K562 (cell line): ENCODE results near the gene SERPINE1. TPM values are rescaled to one million over a fixed set of nuclear protein-coding genes. Genes with fewer than 3 reads are reported as not detected.

Experiments
- ATAC-seq: fragments of 200-7000 bp; cut with Tn5 transposase; 3 replicates; pipeline ENCODE4 v1.9.1; 2020; ENCODE audit warnings: moderate library complexity
- BruUV-seq: library from RNA; stranded (reverse); fragments of 400-500 nt; replicated peaks from 2 replicates; lab custom pipeline; 2021; lab: Mats Ljungman, UMichigan
- CTCF ChIA-PET: fragments of 300-600 bp; formaldehyde crosslinking; extraction: SDS; loops from one replicate; lab custom pipeline; 2021; ENCODE audit warnings: low intra/inter-chr PET ratio; lab: Yijun Ruan, JAX
- POLR2A ChIA-PET: fragments of 300-600, 350-650 bp; sonication (Branson Sonifier 250); formaldehyde crosslinking; extraction: SDS; loops from one replicate; lab custom pipeline; 2021; ENCODE audit warnings: antibody characterized with exemption, inconsistent platforms; lab: Yijun Ruan, JAX
- DNase-seq, 4 experiments: peaks; one replicate each; pipeline versions ENCODE4 v3.0.0 to v3.0.0-alpha.2; 2011 to 2018; ENCODE audit warnings: low spot score in 3 of 4, mixed read lengths in 3 of 4; ENCODE audit errors: extremely low read depth in 1 of 4
- FAIRE-seq: peaks from 2 replicates; lab custom pipeline; 2011; peaks lifted over from hg19 to GRCh38; lab: Jason Lieb, UNC
- H2AFZ ChIP-seq: 2 replicates; pipeline ENCODE4 v1.6.0; 2011; ENCODE audit warnings: low read depth, low read length, control low read depth, inconsistent platforms
- H3K27ac ChIP-seq: fragments of 200-600 bp; 3 replicates; pipeline ENCODE4 v1.8.0; 2011; ENCODE audit warnings: low read depth, mild to moderate bottlenecking, control low read depth, inconsistent platforms, low read length, moderate library complexity, mixed read lengths; ENCODE audit errors: extremely low read depth
- H3K27me3 ChIP-seq, 2 experiments: fragments of 300-600 bp in 1 of 2; 2 replicates in 1 of 2; 3 replicates in 1 of 2; pipeline versions ENCODE4 v1.6.0 to v1.8.0; 2011; ENCODE audit warnings: inconsistent platforms in 2 of 2, low read length in 2 of 2, mild to moderate bottlenecking in 1 of 2, mixed read lengths in 1 of 2, moderate library complexity in 1 of 2; ENCODE audit not compliant: control insufficient read depth in 2 of 2, insufficient read depth in 2 of 2
- H3K36me3 ChIP-seq: fragments of 300-600 bp; 3 replicates; pipeline ENCODE4 v1.8.0; 2011; ENCODE audit warnings: mild to moderate bottlenecking, low read length, inconsistent platforms; ENCODE audit not compliant: control insufficient read depth, insufficient read depth
- H3K4me1 ChIP-seq, 2 experiments: fragments of 200-600 bp in 1 of 2; replicated peaks in 1 of 2; 2 replicates in 1 of 2; 3 replicates in 1 of 2; pipeline versions ENCODE4 v1.5.1 to v1.8.0; 2011; ENCODE audit warnings: inconsistent platforms in 2 of 2, low read length in 2 of 2, mild to moderate bottlenecking in 1 of 2, mixed read lengths in 1 of 2, moderate library complexity in 1 of 2; ENCODE audit not compliant: control insufficient read depth in 2 of 2, insufficient read depth in 2 of 2
- H3K4me2 ChIP-seq: 2 replicates; pipeline ENCODE4 v1.6.1; 2011; ENCODE audit warnings: low read length, control low read depth, inconsistent platforms, mixed read lengths; ENCODE audit not compliant: insufficient read depth
- H3K4me3 ChIP-seq: fragments of 200-600 bp; sonication (generic), shearing (Covaris generic); 2 replicates; pipeline ENCODE4 v1.5.1; 2016; ENCODE audit warnings: control low read depth, inconsistent platforms
- H3K79me2 ChIP-seq: fragments of 200-600 bp; 3 replicates; pipeline ENCODE4 v1.8.0; 2011; ENCODE audit warnings: low read length, inconsistent platforms; ENCODE audit not compliant: control insufficient read depth, insufficient read depth
- H3K9ac ChIP-seq, 2 experiments: 2 replicates each; pipeline versions ENCODE4 v1.6.0 to v1.6.1; 2011; ENCODE audit warnings: low read depth in 2 of 2, low read length in 2 of 2, control low read depth in 1 of 2, inconsistent platforms in 1 of 2, mild to moderate bottlenecking in 1 of 2, mixed read lengths in 1 of 2; ENCODE audit not compliant: insufficient read depth in 1 of 2
- H3K9me1 ChIP-seq: one replicate; pipeline ENCODE4 v1.6.0; 2011; ENCODE audit warnings: inconsistent platforms, mild to moderate bottlenecking, low read length, moderate library complexity; ENCODE audit not compliant: control insufficient read depth, insufficient read depth
- H3K9me3 ChIP-seq: replicated peaks from 2 replicates; pipeline ENCODE4 v1.5.1; 2011; ENCODE audit warnings: low read depth, low read length, inconsistent platforms; ENCODE audit not compliant: control insufficient read depth, insufficient read depth
- H4K20me1 ChIP-seq: replicated peaks from 2 replicates; pipeline ENCODE4 v1.6.1; 2011; ENCODE audit warnings: low read length, inconsistent platforms, mixed read lengths; ENCODE audit not compliant: control insufficient read depth, insufficient read depth
- CBX5 ChIP-seq: IDR thresholded peaks from 2 replicates; pipeline ENCODE4 v1.6.1; 2014; ENCODE audit warnings: low read depth, borderline replicate concordance
- CTBP1 ChIP-seq: fragments of 450-650 bp; IDR thresholded peaks from 2 replicates; pipeline ENCODE4 v1.6.1; 2016; ENCODE audit warnings: borderline replicate concordance
- ESRRA ChIP-seq: fragments of 450-650 bp; IDR thresholded peaks from 2 replicates; pipeline ENCODE4 v1.6.1; 2014; ENCODE audit warnings: low read depth, mild to moderate bottlenecking, moderate library complexity, borderline replicate concordance
- KDM4B ChIP-seq, 2 experiments: fragments of 450-650 bp in 1 of 2; sonication (generic) in 1 of 2; IDR thresholded peaks; 2 replicates each; pipeline ENCODE4 v1.6.1; 2016 to 2017; ENCODE audit warnings: borderline replicate concordance in 2 of 2, antibody characterized with exemption in 1 of 2, low read depth in 1 of 2, mild to moderate bottlenecking in 1 of 2
- MAFF ChIP-seq: IDR thresholded peaks from 2 replicates; pipeline ENCODE4 v1.6.1; 2012; ENCODE audit warnings: low read length, improper control_type of control experiment
- OTX1 ChIP-seq: fragments of 450-650 bp; formaldehyde crosslinking; IDR thresholded peaks from 2 replicates; pipeline ENCODE4 v1.4.0; 2022; ENCODE audit warnings: mild to moderate bottlenecking
- ZNF551 ChIP-seq: fragments of 250-450 bp; sonication (Bioruptor Pico); IDR thresholded peaks from 2 replicates; pipeline ENCODE4 v1.5.0; 2021; ENCODE audit warnings: mild to moderate bottlenecking, moderate library complexity
- in situ Hi-C: fragments of 300-500 bp; cut with MboI; formaldehyde crosslinking; loops from 4 replicates; pipeline ENCODE4 v1.15.0; 2018; ENCODE audit warnings: inconsistent platforms, mixed read lengths
- intact Hi-C: fragments of 100-400 bp; cut with micrococcal nuclease; formaldehyde crosslinking; loops from 2 replicates; pipeline ENCODE4 v1.14.2; 2022
- polyA plus RNA-seq, 8 experiments: library from polyadenylated mRNA; depleted of rRNA in 4 of 8; stranded (reverse) in 5 of 8; unstranded in 3 of 8; fragments of >200 nt; fragmentation: Nextera tagmentation in 2 of 8; fragmentation: Illumina TruSeq in 1 of 8; extraction: Ambion mirVana in 2 of 8; extraction: Trizol in 1 of 8; gene quantifications; 2 replicates each; pipeline versions ENCODE4 v1.2.1 to v1.2.3, GENCODE V29; 2011 to 2014; ENCODE audit warnings: inconsistent platforms in 1 of 8, missing spikeins in 1 of 8
- total RNA-seq, 7 experiments: library from RNA; depleted of rRNA in 6 of 7; stranded (reverse); fragments of >200 nt in 6 of 7; fragmentation: Illumina TruSeq in 2 of 7; extraction: Trizol in 2 of 7; gene quantifications; 2 replicates each; pipeline versions ENCODE4 v1.2.1 to v1.2.3, GENCODE V29; 2011 to 2021; ENCODE audit warnings: low replicate concordance in 1 of 7
- TF ChIP-seq, protein P1 (sequence below): fragments of 450-650 bp; IDR thresholded peaks from 2 replicates; pipeline ENCODE4 v1.6.1; 2016; ENCODE audit warnings: antibody characterized with exemption
- TF ChIP-seq, protein P2 (sequence below): fragments of 250-450 bp; sonication (Bioruptor Pico); IDR thresholded peaks from 2 replicates; pipeline ENCODE4 v1.5.0; 2020; ENCODE audit warnings: mild to moderate bottlenecking
- TF ChIP-seq, protein P3 (sequence below), 2 experiments: fragments of 150-350 bp in 1 of 2; IDR thresholded peaks; 2 replicates each; pipeline ENCODE4 v1.6.1; 2012 to 2016; ENCODE audit warnings: low read depth in 2 of 2, low read length in 2 of 2, mild to moderate bottlenecking in 1 of 2, moderate library complexity in 1 of 2
- TF ChIP-seq, protein P4 (sequence below): IDR thresholded peaks from 2 replicates; pipeline ENCODE4 v1.6.1; 2011; ENCODE audit not compliant: insufficient read length; ENCODE audit errors: extremely low read depth
- TF ChIP-seq, protein P5 (sequence below): IDR thresholded peaks from 3 replicates; pipeline ENCODE4 v1.6.1; 2011; ENCODE audit warnings: borderline replicate concordance, mild to moderate bottlenecking; ENCODE audit not compliant: insufficient read length, insufficient read depth

The SERPINE1 gene
- total and polyA plus RNA-seq, 9 of the 15 experiments (the other 6 are each of a cell fraction or from before 2014, with no cell fraction given): 0.22 to 4.8 (median 0.91) TPM

DNA sequence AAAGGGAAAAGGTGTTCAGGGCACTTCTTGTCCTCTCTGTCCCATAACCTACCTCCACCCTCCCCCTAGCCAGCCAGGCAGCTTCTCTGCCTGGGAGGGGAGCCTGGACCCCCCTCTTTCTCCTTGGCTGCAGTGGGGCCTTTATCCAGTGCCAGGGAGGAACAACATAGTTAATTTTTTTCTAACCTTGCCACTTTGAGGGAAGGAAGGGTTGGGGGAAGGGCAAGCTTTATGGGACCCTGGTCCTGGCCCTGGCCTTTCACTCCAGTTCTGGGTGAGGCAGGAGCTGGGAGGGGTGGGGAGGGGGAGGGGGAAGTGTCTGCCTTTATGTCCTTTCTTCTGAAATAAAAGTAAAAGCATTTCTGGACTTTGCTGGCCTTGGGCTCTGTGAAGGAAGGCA is 34.0 kb downstream of the SERPINE1 start:
- FAIRE-seq (no peak), ATAC-seq (no peak), DNase-seq (no peak)
- CTCF ChIA-PET: no interaction called here
- POLR2A ChIA-PET: interaction anchor here (0.6 kb wide), 1 partner anchor 13 kb away, joined by 4 read pairs; no protein-coding TSS in a partner anchor
- Histone ChIP-seq H3K27me3 (peaks cover 3 to 15% of the 10 kb centered on the region in 2 experiments; a peak in 2 of 5 replicates), H3K9me1 (no peaks in the 10 kb centered on the region), H3K27ac (no peak overlapping the region), H2AFZ (no peak overlapping the region), H3K4me1 (peaks cover 26 to 60% of the 10 kb centered on the region in 2 experiments), H4K20me1 (peaks cover 12% of the 10 kb centered on the region), H3K9ac (no peak overlapping the region), H3K4me2 (no peak overlapping the region), H3K79me2 (no peaks in the 10 kb centered on the region), H3K36me3 (peaks cover 44% of the 10 kb centered on the region; the same call in 2 of the 3 replicates), H3K9me3 (no peaks in the 10 kb centered on the region), H3K4me3 (no peak overlapping the region)
- BruUV-seq: no TSS peak
- intact Hi-C loops (no loop called here), in situ Hi-C loops (no loop called here)
- TF ChIP-seq, protein P1, sequence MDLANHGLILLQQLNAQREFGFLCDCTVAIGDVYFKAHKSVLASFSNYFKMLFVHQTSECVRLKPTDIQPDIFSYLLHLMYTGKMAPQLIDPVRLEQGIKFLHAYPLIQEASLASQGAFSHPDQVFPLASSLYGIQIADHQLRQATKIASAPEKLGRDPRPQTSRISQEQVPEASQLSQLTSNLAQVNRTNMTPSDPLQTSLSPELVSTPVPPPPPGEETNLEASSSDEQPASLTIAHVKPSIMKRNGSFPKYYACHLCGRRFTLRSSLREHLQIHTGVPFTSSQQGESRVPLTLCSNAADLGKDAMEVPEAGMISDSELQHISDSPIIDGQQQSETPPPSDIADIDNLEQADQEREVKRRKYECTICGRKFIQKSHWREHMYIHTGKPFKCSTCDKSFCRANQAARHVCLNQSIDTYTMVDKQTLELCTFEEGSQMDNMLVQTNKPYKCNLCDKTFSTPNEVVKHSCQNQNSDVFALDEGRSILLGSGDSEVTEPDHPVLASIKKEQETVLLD: no peak
- TF ChIP-seq MAFF: no peak
- no peak for TF ChIP-seq ZNF551
- TF ChIP-seq, protein P2, sequence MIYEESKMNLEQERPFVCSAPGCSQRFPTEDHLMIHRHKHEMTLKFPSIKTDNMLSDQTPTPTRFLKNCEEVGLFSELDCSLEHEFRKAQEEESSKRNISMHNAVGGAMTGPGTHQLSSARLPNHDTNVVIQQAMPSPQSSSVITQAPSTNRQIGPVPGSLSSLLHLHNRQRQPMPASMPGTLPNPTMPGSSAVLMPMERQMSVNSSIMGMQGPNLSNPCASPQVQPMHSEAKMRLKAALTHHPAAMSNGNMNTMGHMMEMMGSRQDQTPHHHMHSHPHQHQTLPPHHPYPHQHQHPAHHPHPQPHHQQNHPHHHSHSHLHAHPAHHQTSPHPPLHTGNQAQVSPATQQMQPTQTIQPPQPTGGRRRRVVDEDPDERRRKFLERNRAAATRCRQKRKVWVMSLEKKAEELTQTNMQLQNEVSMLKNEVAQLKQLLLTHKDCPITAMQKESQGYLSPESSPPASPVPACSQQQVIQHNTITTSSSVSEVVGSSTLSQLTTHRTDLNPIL: no peak
- no peak for TF ChIP-seq CTBP1
- TF ChIP-seq, protein P3, sequence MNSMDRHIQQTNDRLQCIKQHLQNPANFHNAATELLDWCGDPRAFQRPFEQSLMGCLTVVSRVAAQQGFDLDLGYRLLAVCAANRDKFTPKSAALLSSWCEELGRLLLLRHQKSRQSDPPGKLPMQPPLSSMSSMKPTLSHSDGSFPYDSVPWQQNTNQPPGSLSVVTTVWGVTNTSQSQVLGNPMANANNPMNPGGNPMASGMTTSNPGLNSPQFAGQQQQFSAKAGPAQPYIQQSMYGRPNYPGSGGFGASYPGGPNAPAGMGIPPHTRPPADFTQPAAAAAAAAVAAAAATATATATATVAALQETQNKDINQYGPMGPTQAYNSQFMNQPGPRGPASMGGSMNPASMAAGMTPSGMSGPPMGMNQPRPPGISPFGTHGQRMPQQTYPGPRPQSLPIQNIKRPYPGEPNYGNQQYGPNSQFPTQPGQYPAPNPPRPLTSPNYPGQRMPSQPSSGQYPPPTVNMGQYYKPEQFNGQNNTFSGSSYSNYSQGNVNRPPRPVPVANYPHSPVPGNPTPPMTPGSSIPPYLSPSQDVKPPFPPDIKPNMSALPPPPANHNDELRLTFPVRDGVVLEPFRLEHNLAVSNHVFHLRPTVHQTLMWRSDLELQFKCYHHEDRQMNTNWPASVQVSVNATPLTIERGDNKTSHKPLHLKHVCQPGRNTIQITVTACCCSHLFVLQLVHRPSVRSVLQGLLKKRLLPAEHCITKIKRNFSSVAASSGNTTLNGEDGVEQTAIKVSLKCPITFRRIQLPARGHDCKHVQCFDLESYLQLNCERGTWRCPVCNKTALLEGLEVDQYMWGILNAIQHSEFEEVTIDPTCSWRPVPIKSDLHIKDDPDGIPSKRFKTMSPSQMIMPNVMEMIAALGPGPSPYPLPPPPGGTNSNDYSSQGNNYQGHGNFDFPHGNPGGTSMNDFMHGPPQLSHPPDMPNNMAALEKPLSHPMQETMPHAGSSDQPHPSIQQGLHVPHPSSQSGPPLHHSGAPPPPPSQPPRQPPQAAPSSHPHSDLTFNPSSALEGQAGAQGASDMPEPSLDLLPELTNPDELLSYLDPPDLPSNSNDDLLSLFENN (IDR thresholded peaks at IDR 0.05; ENCODE audit: low read depth in 2 of 2, low read length in 2 of 2): no peak
- no peak for TF ChIP-seq KDM4B (IDR thresholded peaks at IDR 0.05; ENCODE audit: borderline replicate concordance in 2 of 2, low read depth in 1 of 2)
- no peak for TF ChIP-seq CBX5
- TF ChIP-seq OTX1 (CRISPR knock-in tag): no peak
- no peak for TF ChIP-seq ESRRA
- TF ChIP-seq, protein P4, sequence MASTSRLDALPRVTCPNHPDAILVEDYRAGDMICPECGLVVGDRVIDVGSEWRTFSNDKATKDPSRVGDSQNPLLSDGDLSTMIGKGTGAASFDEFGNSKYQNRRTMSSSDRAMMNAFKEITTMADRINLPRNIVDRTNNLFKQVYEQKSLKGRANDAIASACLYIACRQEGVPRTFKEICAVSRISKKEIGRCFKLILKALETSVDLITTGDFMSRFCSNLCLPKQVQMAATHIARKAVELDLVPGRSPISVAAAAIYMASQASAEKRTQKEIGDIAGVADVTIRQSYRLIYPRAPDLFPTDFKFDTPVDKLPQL: no peak
- TF ChIP-seq, protein P5, sequence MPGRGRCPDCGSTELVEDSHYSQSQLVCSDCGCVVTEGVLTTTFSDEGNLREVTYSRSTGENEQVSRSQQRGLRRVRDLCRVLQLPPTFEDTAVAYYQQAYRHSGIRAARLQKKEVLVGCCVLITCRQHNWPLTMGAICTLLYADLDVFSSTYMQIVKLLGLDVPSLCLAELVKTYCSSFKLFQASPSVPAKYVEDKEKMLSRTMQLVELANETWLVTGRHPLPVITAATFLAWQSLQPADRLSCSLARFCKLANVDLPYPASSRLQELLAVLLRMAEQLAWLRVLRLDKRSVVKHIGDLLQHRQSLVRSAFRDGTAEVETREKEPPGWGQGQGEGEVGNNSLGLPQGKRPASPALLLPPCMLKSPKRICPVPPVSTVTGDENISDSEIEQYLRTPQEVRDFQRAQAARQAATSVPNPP: no peak
